CD14-positive monocyte (primary cell): ENCODE data around the gene MUC6. TPM values are rescaled to one million over a fixed set of nuclear protein-coding genes. Genes with fewer than 3 reads are reported as not detected.

Source experiments
- DNase-seq, 3 donors: peaks; one replicate each; pipeline ENCODE4 v3.0.0-alpha.2; 2011 to 2022
- H2AFZ ChIP-seq: 2 replicates; pipeline ENCODE4 v1.6.0; 2012; ENCODE audit warnings: mild to moderate bottlenecking, low read depth, low read length, inconsistent platforms; ENCODE audit not compliant: insufficient read depth, poor library complexity, severe bottlenecking
- H3K27ac ChIP-seq, 2 donors: 1 replicate in 1 of 2; 2 replicates in 1 of 2; pipeline ENCODE4 v1.5.1; 2012 to 2013; ENCODE audit warnings: low read length in 2 of 2, control low read depth in 1 of 2, inconsistent platforms in 1 of 2, low read depth in 1 of 2, mild to moderate bottlenecking in 1 of 2
- H3K27me3 ChIP-seq, 2 donors: one replicate each; pipeline versions ENCODE4 v1.6.0 to v1.6.1; 2011 to 2013; ENCODE audit warnings: low read length in 2 of 2; ENCODE audit not compliant: control insufficient read depth in 2 of 2, insufficient read depth in 2 of 2
- H3K36me3 ChIP-seq, 2 donors: replicated peaks in 1 of 2; 1 replicate in 1 of 2; 2 replicates in 1 of 2; pipeline versions ENCODE4 v1.5.1 to v1.6.1; 2012 to 2013; ENCODE audit warnings: low read length in 2 of 2, control low read depth in 1 of 2, inconsistent platforms in 1 of 2, mild to moderate bottlenecking in 1 of 2; ENCODE audit not compliant: insufficient read depth in 2 of 2, control insufficient read depth in 1 of 2
- H3K4me1 ChIP-seq, 2 donors: 1 replicate in 1 of 2; 2 replicates in 1 of 2; pipeline versions ENCODE4 v1.5.1 to v1.6.1; 2012 to 2013; ENCODE audit warnings: low read length in 2 of 2, control low read depth in 1 of 2, inconsistent platforms in 1 of 2, mild to moderate bottlenecking in 1 of 2, moderate library complexity in 1 of 2; ENCODE audit not compliant: insufficient read depth in 2 of 2, control insufficient read depth in 1 of 2
- H3K4me2 ChIP-seq: replicated peaks from 2 replicates; pipeline ENCODE3; 2012; ENCODE audit warnings: low read length, moderate library complexity, mild to moderate bottlenecking; ENCODE audit not compliant: poor library complexity, severe bottlenecking; ENCODE audit errors: extremely low read depth
- H3K4me3 ChIP-seq, 3 experiments: fragments of 200-600 bp in 1 of 3; sonication (generic) in 1 of 3; replicated peaks in 1 of 3; 1 replicate in 2 of 3; 2 replicates in 1 of 3; pipeline ENCODE4 v1.5.1; 2011 to 2013; ENCODE audit warnings: low read length in 3 of 3, mild to moderate bottlenecking in 3 of 3, control low read depth in 2 of 3, low read depth in 2 of 3, inconsistent platforms in 1 of 3, moderate library complexity in 1 of 3
- H3K79me2 ChIP-seq: 2 replicates; pipeline ENCODE4 v1.6.0; 2012; ENCODE audit warnings: mild to moderate bottlenecking, control low read depth, inconsistent platforms, low read length, moderate library complexity; ENCODE audit not compliant: insufficient read depth
- H3K9ac ChIP-seq: 2 replicates; pipeline ENCODE4 v1.6.0; 2017; ENCODE audit warnings: low read length, mild to moderate bottlenecking; ENCODE audit not compliant: insufficient read depth, poor library complexity, severe bottlenecking
- H3K9me3 ChIP-seq, 2 donors: replicated peaks in 1 of 2; 1 replicate in 1 of 2; 2 replicates in 1 of 2; pipeline versions ENCODE4 v1.5.1 to v1.6.1; 2012 to 2013; ENCODE audit warnings: low read length in 2 of 2, control low read depth in 1 of 2; ENCODE audit not compliant: control insufficient read depth in 1 of 2, insufficient read depth in 1 of 2
- H4K20me1 ChIP-seq: 2 replicates; pipeline ENCODE4 v1.6.0; 2012; ENCODE audit warnings: mild to moderate bottlenecking, low read length, control low read depth, moderate library complexity; ENCODE audit not compliant: insufficient read depth
- H3K27ac Mint-ChIP-seq, 7 donors: one replicate each; pipeline ENCODE4 v1.8.0; 2020; ENCODE audit warnings: mild to moderate bottlenecking in 7 of 7, mixed read lengths in 7 of 7, moderate library complexity in 6 of 7, inconsistent platforms in 2 of 7
- H3K27me3 Mint-ChIP-seq, 3 donors: one replicate each; pipeline ENCODE4 v1.8.0; 2021 to 2022; ENCODE audit warnings: low read depth in 3 of 3, mild to moderate bottlenecking in 3 of 3, mixed read lengths in 3 of 3, moderate library complexity in 3 of 3, inconsistent platforms in 1 of 3
- H3K36me3 Mint-ChIP-seq, 2 donors: one replicate each; pipeline ENCODE4 v1.8.0; 2020; ENCODE audit warnings: mixed read lengths in 2 of 2, inconsistent platforms in 1 of 2, mild to moderate bottlenecking in 1 of 2
- H3K4me1 Mint-ChIP-seq: one replicate; pipeline ENCODE4 v1.8.0; 2020; ENCODE audit warnings: mild to moderate bottlenecking, mixed read lengths
- H3K4me3 Mint-ChIP-seq, 2 donors: one replicate each; pipeline ENCODE4 v1.8.0; 2020; ENCODE audit warnings: mild to moderate bottlenecking in 2 of 2, mixed read lengths in 2 of 2, moderate library complexity in 1 of 2
- H3K9me3 Mint-ChIP-seq, 7 donors: one replicate each; pipeline ENCODE4 v1.8.0; 2020 to 2022; ENCODE audit warnings: mixed read lengths in 7 of 7, mild to moderate bottlenecking in 6 of 7, moderate library complexity in 6 of 7, inconsistent platforms in 2 of 7
- CTCF ChIP-seq: fragments of 200-600 bp; IDR thresholded peaks from one replicate; pipeline ENCODE4 v1.8.0; 2022; ENCODE audit warnings: antibody characterized with exemption, mild to moderate bottlenecking
- WGBS: methylation state at CpG from one replicate; pipeline ENCODE4 v1.1.5; 2013; ENCODE audit warnings: missing lambda C conversion rate; ENCODE audit not compliant: insufficient coverage; 5-methylcytosine and 5-hydroxymethylcytosine counted together
- intact Hi-C, 2 donors: fragments of 100-400 bp; cut with micrococcal nuclease; formaldehyde crosslinking; loops; one replicate each; pipeline versions ENCODE4 v1.15.0 to v1.15.1; 2023
- polyA plus RNA-seq, 3 donors: library from polyadenylated mRNA; depleted of rRNA in 1 of 3; unstranded in 2 of 3; stranded (reverse) in 1 of 3; fragments of 300-500 nt in 2 of 3; fragments of >200 nt in 1 of 3; fragmentation: Illumina TruSeq in 2 of 3; gene quantifications; 1 replicate in 2 of 3; 2 replicates in 1 of 3; pipeline ENCODE4 v1.2.3, GENCODE V29; 2012 to 2021

Gene MUC6
- polyA plus RNA-seq, 3 donors, result not detected

GRCh38 chr11:1040428-1041148 lies 4.1 kb upstream of the MUC6 start:
- Histone ChIP-seq H4K20me1 (no peaks in the 10 kb centered on the region), H3K36me3 (no peaks in the 10 kb centered on the region), H2AFZ (no peak overlapping the region), H3K9me3 (no peaks in the 10 kb centered on the region), H3K79me2 (no peaks in the 10 kb centered on the region), H3K4me2 (no peak overlapping the region), H3K4me3 (no peak overlapping the region), H3K4me1 (no peaks in the 10 kb centered on the region), H3K9ac (no peak overlapping the region), H3K27me3 (no peaks in the 10 kb centered on the region), H3K27ac (no peak overlapping the region)
- H3K9me3 Mint-ChIP-seq, result peaks cover 0 to 4% (median 0%) of the 10 kb centered on the region in 7 donors
- no peak overlapping the region for H3K4me3 Mint-ChIP-seq
- H3K4me1 Mint-ChIP-seq, result no peaks in the 10 kb centered on the region
- intact Hi-C loops, result no loop called here
- no peak overlapping the region for H3K27ac Mint-ChIP-seq
- 98% methylated on average over 12 of the region's 16 CpGs for WGBS
- no peak for DNase-seq
- H3K27me3 Mint-ChIP-seq, result peaks cover 5 to 8% (median 6%) of the 10 kb centered on the region in 3 donors
- no peak for TF ChIP-seq CTCF
- H3K36me3 Mint-ChIP-seq, result no peaks in the 10 kb centered on the region

- H3K27ac Mint-ChIP-seq, result no peak overlapping the region
- H2AFZ ChIP-seq, result no peak overlapping the region
- no peak overlapping the region for H3K4me2 ChIP-seq
- no peaks in the 10 kb centered on the region for H3K36me3 ChIP-seq
- no peak overlapping the region for H3K9ac ChIP-seq
- H3K4me3 Mint-ChIP-seq, result no peak overlapping the region
- peaks cover 5 to 7% (median 6%) of the 10 kb centered on the region in 3 donors for H3K27me3 Mint-ChIP-seq
- no peaks in the 10 kb centered on the region for H3K4me1 ChIP-seq
- no peak for DNase-seq
- H3K9me3 Mint-ChIP-seq, result peaks cover 0 to 3% (median 0%) of the 10 kb centered on the region in 7 donors
- no peaks in the 10 kb centered on the region for H3K9me3 ChIP-seq
- no peaks in the 10 kb centered on the region for H3K27me3 ChIP-seq
- H3K36me3 Mint-ChIP-seq, result no peaks in the 10 kb centered on the region
- no peak for TF ChIP-seq CTCF
- 94% methylated on average over 32 of the region's 32 CpGs for WGBS
- H3K4me1 Mint-ChIP-seq, result no peaks in the 10 kb centered on the region
- intact Hi-C loops, result no loop called here
- no peak overlapping the region for H3K27ac ChIP-seq
- no peaks in the 10 kb centered on the region for H4K20me1 ChIP-seq
- H3K4me3 ChIP-seq, result no peak overlapping the region
- H3K79me2 ChIP-seq, result no peaks in the 10 kb centered on the region
These were observed 3.2 kb upstream of the MUC6 start for GRCh38 chr11:1039481-1040427.
